GM19463 (cell line): ENCODE results near the gene SBF2.
"Not testable (repeated sequence)": the region's sequence is repeated elsewhere in the genome, so short reads cannot be mapped to it uniquely, and the experiment has no call there.

Experiments used
- ATAC-seq: cut with Tn5 transposase; IDR thresholded peaks from one replicate; pipeline ENCODE4 v1.9.1; 2021; ENCODE audit warnings: mild to moderate bottlenecking, moderate library complexity; ENCODE audit not compliant: unreplicated experiment

SBF2 gene

GRCh38 chr11:9759519-9760192 is 534.4 kb downstream of the SBF2 start:
- peak; percentile 64 for ATAC-seq

GRCh38 chr11:9758637-9759518 is 535.1 kb downstream of the SBF2 start:
- ATAC-seq, result peak; percentile 23

- peak; percentile 55 for ATAC-seq
Observed at GRCh38 chr11:9757809-9758636, 536.0 kb downstream of the SBF2 start.

GRCh38 chr11:9756878-9757277 is 537.1 kb downstream of the SBF2 start:
- no peak for ATAC-seq

- ATAC-seq, result no peak
Observed at GRCh38 chr11:9756461-9756860, 537.6 kb downstream of the SBF2 start.

GRCh38 chr11:9755561-9756185 is 538.3 kb downstream of the SBF2 start:
- ATAC-seq, result no peak

- ATAC-seq, result no peak
Observed at GRCh38 chr11:9754010-9754471, 540.0 kb downstream of the SBF2 start.

GRCh38 chr11:9753021-9753420 is 541.0 kb downstream of the SBF2 start:
- no peak for ATAC-seq

GRCh38 chr11:9752091-9752490 is 541.9 kb downstream of the SBF2 start:
- no peak for ATAC-seq

- ATAC-seq, result no peak
Observed at GRCh38 chr11:9750551-9750950, 543.5 kb downstream of the SBF2 start.

- ATAC-seq, result peak; percentile 83
Observed at GRCh38 chr11:9748361-9748970, 545.6 kb downstream of the SBF2 start.

GRCh38 chr11:9747828-9748227 is 546.2 kb downstream of the SBF2 start:
- no peak for ATAC-seq

GRCh38 chr11:9747229-9747628 is 546.8 kb downstream of the SBF2 start:
- ATAC-seq, result no peak

GRCh38 chr11:9745411-9746211 is 548.4 kb downstream of the SBF2 start:
- peak; percentile 36 for ATAC-seq

GRCh38 chr11:9743512-9743911 is 550.5 kb downstream of the SBF2 start:
- ATAC-seq, result not testable (repeated sequence)

- no peak for ATAC-seq
Observed at GRCh38 chr11:9741260-9741659, 552.8 kb downstream of the SBF2 start.

GRCh38 chr11:9740202-9740883 is 553.7 kb downstream of the SBF2 start:
- ATAC-seq, result no peak

GRCh38 chr11:9739123-9739900 is 554.7 kb downstream of the SBF2 start:
- ATAC-seq, result no peak
